Ovary (tissue), 3 donors: ENCODE measurements around the gene IGF1.

Experiments used
- EP300 ChIP-seq: sonication (generic); formaldehyde crosslinking; IDR thresholded peaks from one replicate; pipeline ENCODE4 v1.6.1; 2017; ENCODE audit warnings: antibody characterized with exemption
- POLR2A ChIP-seq: fragments of 450-650 bp; IDR thresholded peaks from one replicate; pipeline ENCODE4 v1.6.1; 2017; ENCODE audit warnings: antibody characterized with exemption, mild to moderate bottlenecking, moderate library complexity
- TF ChIP-seq, protein P1 (sequence below), 3 donors: fragments of 450-650 bp in 2 of 3; fragments of 200-600 bp in 1 of 3; IDR thresholded peaks; one replicate each; pipeline versions ENCODE4 v1.5.1 to v1.8.0; 2016 to 2022; ENCODE audit warnings: antibody characterized with exemption in 3 of 3, mild to moderate bottlenecking in 1 of 3
- donor health status: DM: no; HTN: no; CAD: no.

GRCh38 chr12:102474438-102475064, 5.8 kb downstream of the IGF1 start:
- TF ChIP-seq POLR2A (no peak), EP300 (no peak)
- TF ChIP-seq, protein P1, sequence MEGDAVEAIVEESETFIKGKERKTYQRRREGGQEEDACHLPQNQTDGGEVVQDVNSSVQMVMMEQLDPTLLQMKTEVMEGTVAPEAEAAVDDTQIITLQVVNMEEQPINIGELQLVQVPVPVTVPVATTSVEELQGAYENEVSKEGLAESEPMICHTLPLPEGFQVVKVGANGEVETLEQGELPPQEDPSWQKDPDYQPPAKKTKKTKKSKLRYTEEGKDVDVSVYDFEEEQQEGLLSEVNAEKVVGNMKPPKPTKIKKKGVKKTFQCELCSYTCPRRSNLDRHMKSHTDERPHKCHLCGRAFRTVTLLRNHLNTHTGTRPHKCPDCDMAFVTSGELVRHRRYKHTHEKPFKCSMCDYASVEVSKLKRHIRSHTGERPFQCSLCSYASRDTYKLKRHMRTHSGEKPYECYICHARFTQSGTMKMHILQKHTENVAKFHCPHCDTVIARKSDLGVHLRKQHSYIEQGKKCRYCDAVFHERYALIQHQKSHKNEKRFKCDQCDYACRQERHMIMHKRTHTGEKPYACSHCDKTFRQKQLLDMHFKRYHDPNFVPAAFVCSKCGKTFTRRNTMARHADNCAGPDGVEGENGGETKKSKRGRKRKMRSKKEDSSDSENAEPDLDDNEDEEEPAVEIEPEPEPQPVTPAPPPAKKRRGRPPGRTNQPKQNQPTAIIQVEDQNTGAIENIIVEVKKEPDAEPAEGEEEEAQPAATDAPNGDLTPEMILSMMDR (IDR thresholded peaks at IDR 0.05), result no peak
